GM23338 (cell line): ENCODE data around the gene GALE. TPM values are rescaled to one million over a fixed set of nuclear protein-coding genes. Genes with fewer than 3 reads are reported as not detected.

Experiments used
- ATAC-seq: fragments of 200-7000 bp; cut with Tn5 transposase; 3 replicates; pipeline ENCODE4 v1.9.1; 2020
- DNase-seq: peaks from one replicate; pipeline ENCODE4 v3.0.0-alpha.2; 2015; ENCODE audit warnings: low spot score
- H2AFZ ChIP-seq: fragments of 200-600 bp; sonication (generic); 2 replicates; pipeline ENCODE4 v1.8.0; 2016; ENCODE audit warnings: antibody characterized with exemption, mild to moderate bottlenecking, moderate library complexity
- H3F3A ChIP-seq: fragments of 200-600 bp; sonication (generic); replicated peaks from 2 replicates; pipeline ENCODE4 v1.8.0; 2017; ENCODE audit warnings: antibody characterized with exemption, mixed run types, low read depth
- H3K27ac ChIP-seq: fragments of 200-600 bp; sonication (generic); 2 replicates; pipeline ENCODE4 v1.6.1; 2016; ENCODE audit warnings: low read depth
- H3K27me3 ChIP-seq: fragments of 200-600 bp; sonication (generic); 2 replicates; pipeline ENCODE4 v1.8.0; 2016; ENCODE audit warnings: mild to moderate bottlenecking, mixed run types, moderate library complexity; ENCODE audit not compliant: insufficient read depth
- H3K36me3 ChIP-seq: fragments of 200-600 bp; sonication (generic); 2 replicates; pipeline ENCODE4 v1.8.0; 2016; ENCODE audit warnings: mild to moderate bottlenecking; ENCODE audit not compliant: insufficient read depth
- H3K4me1 ChIP-seq: fragments of 200-600 bp; sonication (generic); 2 replicates; pipeline ENCODE4 v1.8.0; 2016; ENCODE audit warnings: mild to moderate bottlenecking, moderate library complexity; ENCODE audit not compliant: insufficient read depth
- H3K4me2 ChIP-seq: fragments of 200-600 bp; sonication (generic); 2 replicates; pipeline ENCODE4 v1.7.1; 2017; ENCODE audit warnings: mixed run types
- H3K4me3 ChIP-seq: fragments of 200-600 bp; sonication (generic); 2 replicates; pipeline ENCODE4 v1.6.1; 2016; ENCODE audit warnings: mixed run types
- H3K79me2 ChIP-seq: fragments of 200-600 bp; sonication (generic); replicated peaks from 2 replicates; pipeline ENCODE4 v1.8.0; 2017; ENCODE audit warnings: mild to moderate bottlenecking; ENCODE audit not compliant: insufficient read depth
- H3K9me2 ChIP-seq: fragments of 200-600 bp; sonication (generic); 2 replicates; pipeline ENCODE4 v1.8.0; 2017; ENCODE audit not compliant: insufficient read depth
- H4K20me1 ChIP-seq: fragments of 200-600 bp; sonication (generic); replicated peaks from 2 replicates; pipeline ENCODE4 v1.8.0; 2017; ENCODE audit warnings: mild to moderate bottlenecking; ENCODE audit not compliant: insufficient read depth
- H3K27ac Mint-ChIP-seq: 2 replicates; pipeline ENCODE4 v1.8.0; 2020; ENCODE audit warnings: inconsistent platforms, mild to moderate bottlenecking, moderate library complexity, mixed read lengths
- H3K27me3 Mint-ChIP-seq: 3 replicates; pipeline ENCODE4 v1.8.0; 2022; ENCODE audit warnings: low read depth, mild to moderate bottlenecking, moderate library complexity, mixed read lengths, inconsistent platforms; ENCODE audit not compliant: insufficient read depth, poor library complexity
- H3K36me3 Mint-ChIP-seq: 3 replicates; pipeline ENCODE4 v1.8.0; 2021; ENCODE audit warnings: low read depth, mild to moderate bottlenecking, inconsistent platforms, moderate library complexity, mixed read lengths
- H3K4me1 Mint-ChIP-seq: 3 replicates; pipeline ENCODE4 v1.8.0; 2020; ENCODE audit warnings: mild to moderate bottlenecking, inconsistent platforms, mixed read lengths
- H3K4me3 Mint-ChIP-seq: 3 replicates; pipeline ENCODE4 v1.8.0; 2021; ENCODE audit warnings: moderate library complexity, mild to moderate bottlenecking, inconsistent platforms, mixed read lengths
- H3K9me3 Mint-ChIP-seq: 3 replicates; pipeline ENCODE4 v1.8.0; 2020; ENCODE audit warnings: moderate library complexity, mild to moderate bottlenecking, inconsistent platforms, mixed read lengths
- ZNF114 ChIP-seq: fragments of 250-450 bp; sonication (Bioruptor Pico); IDR thresholded peaks from 2 replicates; pipeline ENCODE4 v1.5.0; 2020; ENCODE audit warnings: mild to moderate bottlenecking, moderate library complexity
- ZNF462 ChIP-seq: fragments of 250-450 bp; sonication (Bioruptor Pico); IDR thresholded peaks from 2 replicates; pipeline ENCODE4 v1.5.0; 2020; ENCODE audit warnings: mild to moderate bottlenecking, moderate library complexity
- polyA plus RNA-seq: library from polyadenylated mRNA; unstranded; fragments of >200 nt; fragmentation: Nextera tagmentation; extraction: Ambion mirVana; gene quantifications from 2 replicates; pipeline ENCODE4 v1.2.1, GENCODE V29; 2016
- total RNA-seq: library from RNA; depleted of rRNA; stranded (reverse); fragments of >200 nt; shearing (Covaris generic); gene quantifications from 2 replicates; pipeline ENCODE4 v1.2.3, GENCODE V29; 2014
- TF ChIP-seq, protein P1 (sequence below), 2 experiments: fragments of 200-600 bp in 1 of 2; sonication (generic) in 1 of 2; conservative IDR thresholded peaks; 2 replicates each; pipeline versions ENCODE4 v1.5.1 to v1.6.1; 2016 to 2017; ENCODE audit warnings: antibody characterized with exemption in 2 of 2, low read depth in 2 of 2, mild to moderate bottlenecking in 2 of 2, moderate library complexity in 1 of 2

The GALE gene
- total and polyA plus RNA-seq, 2 experiments from 2014 or later = 28.1 to 31.7 TPM

GRCh38 chr1:23798662-23799142, 1.9 kb downstream of the GALE start:
- TF ChIP-seq ZNF114 (no peak), ZNF462 (no peak)
- TF ChIP-seq, protein P1, sequence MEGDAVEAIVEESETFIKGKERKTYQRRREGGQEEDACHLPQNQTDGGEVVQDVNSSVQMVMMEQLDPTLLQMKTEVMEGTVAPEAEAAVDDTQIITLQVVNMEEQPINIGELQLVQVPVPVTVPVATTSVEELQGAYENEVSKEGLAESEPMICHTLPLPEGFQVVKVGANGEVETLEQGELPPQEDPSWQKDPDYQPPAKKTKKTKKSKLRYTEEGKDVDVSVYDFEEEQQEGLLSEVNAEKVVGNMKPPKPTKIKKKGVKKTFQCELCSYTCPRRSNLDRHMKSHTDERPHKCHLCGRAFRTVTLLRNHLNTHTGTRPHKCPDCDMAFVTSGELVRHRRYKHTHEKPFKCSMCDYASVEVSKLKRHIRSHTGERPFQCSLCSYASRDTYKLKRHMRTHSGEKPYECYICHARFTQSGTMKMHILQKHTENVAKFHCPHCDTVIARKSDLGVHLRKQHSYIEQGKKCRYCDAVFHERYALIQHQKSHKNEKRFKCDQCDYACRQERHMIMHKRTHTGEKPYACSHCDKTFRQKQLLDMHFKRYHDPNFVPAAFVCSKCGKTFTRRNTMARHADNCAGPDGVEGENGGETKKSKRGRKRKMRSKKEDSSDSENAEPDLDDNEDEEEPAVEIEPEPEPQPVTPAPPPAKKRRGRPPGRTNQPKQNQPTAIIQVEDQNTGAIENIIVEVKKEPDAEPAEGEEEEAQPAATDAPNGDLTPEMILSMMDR (conservative IDR thresholded peaks at IDR 0.05; ENCODE audit: low read depth in 2 of 2) = peak; percentile 34 to 63; a peak in 3 of 4 replicates
- H4K20me1 ChIP-seq = 0 out of 2 replicates have a peak, but pooled peaks cover 8% of the 10 kb centered on the region
- peak overlapping the region; percentile 98; the same call in 1 of the 3 replicates for H3K4me3 Mint-ChIP-seq
- no peak overlapping the region for H3K27ac ChIP-seq
- H3F3A ChIP-seq = peaks cover 11% of the 10 kb centered on the region; the same call in 1 of the 2 replicates
- peak overlapping the region; percentile 98 for H3K4me2 ChIP-seq
- peaks cover 37% of the 10 kb centered on the region for H3K36me3 Mint-ChIP-seq
- no peaks in the 10 kb centered on the region for H3K79me2 ChIP-seq
- ATAC-seq (peak; percentile 5; the same call in 2 of the 3 replicates), DNase-seq (peak; percentile 67)
- peaks cover 14% of the 10 kb centered on the region for H3K27me3 ChIP-seq
- H3K4me3 ChIP-seq = peak overlapping the region; percentile 91; the same call in 1 of the 2 replicates
- peaks cover 14% of the 10 kb centered on the region for H3K4me1 Mint-ChIP-seq
- 0 out of 2 replicates have a peak, but pooled peaks cover 4% of the 10 kb centered on the region for H3K36me3 ChIP-seq
- H3K27ac Mint-ChIP-seq = no peak overlapping the region
- H3K4me1 ChIP-seq = peaks cover 15% of the 10 kb centered on the region
- peaks cover 21% of the 10 kb centered on the region for H3K27me3 Mint-ChIP-seq
- H3K9me2 ChIP-seq = no peaks in the 10 kb centered on the region
- no peaks in the 10 kb centered on the region for H3K9me3 Mint-ChIP-seq
- no peak overlapping the region for H2AFZ ChIP-seq
